ENCODE data around the gene MAOA.
"Not testable (repeated sequence)": the region's sequence is repeated elsewhere in the genome, so short reads cannot be mapped to it uniquely, and the experiment has no call there.

Gene MAOA

GRCh38 chrX:43656005-43656494 is at the start of gene MAOA:
MAOA (plus strand) TSS chrX:43656299; CDS start chrX:43656342, 43 bp downstream.
- peak; percentile 22 for DNase-seq

GRCh38 chrX:43612400-43612799 is 43.7 kb upstream of the MAOA start:
- DNase-seq: no peak

GRCh38 chrX:43615660-43616059 is 40.4 kb upstream of the MAOA start:
- DNase-seq: no peak

- DNase-seq: no peak
Observed at GRCh38 chrX:43618366-43619205, 37.5 kb upstream of the MAOA start.

- not testable (repeated sequence) for DNase-seq
Observed at GRCh38 chrX:43619861-43620260, 36.2 kb upstream of the MAOA start.

GRCh38 chrX:43627147-43627546 is 29.0 kb upstream of the MAOA start:
- no peak for DNase-seq

GRCh38 chrX:43627669-43628068 is 28.4 kb upstream of the MAOA start:
- no peak for DNase-seq

- DNase-seq: no peak
Observed at GRCh38 chrX:43629229-43629628, 26.9 kb upstream of the MAOA start.

- no peak for DNase-seq
Observed at GRCh38 chrX:43631841-43632240, 24.3 kb upstream of the MAOA start.

- no peak for DNase-seq
Observed at GRCh38 chrX:43633081-43633480, 23.0 kb upstream of the MAOA start.

- DNase-seq: no peak
Observed at GRCh38 chrX:43633757-43634156, 22.3 kb upstream of the MAOA start.

GRCh38 chrX:43640482-43640881 is 15.6 kb upstream of the MAOA start:
- DNase-seq: no peak

GRCh38 chrX:43641691-43642090 is 14.4 kb upstream of the MAOA start:
- DNase-seq: no peak

- no peak for DNase-seq
Observed at GRCh38 chrX:43643201-43643600, 12.9 kb upstream of the MAOA start.

- no peak for DNase-seq
Observed at GRCh38 chrX:43643662-43644061, 12.4 kb upstream of the MAOA start.

- DNase-seq: no peak
Observed at GRCh38 chrX:43644124-43644701, 11.9 kb upstream of the MAOA start.

GRCh38 chrX:43646800-43647199 is 9.3 kb upstream of the MAOA start:
- DNase-seq: no peak

GRCh38 chrX:43654431-43655150 is 1.5 kb upstream of the MAOA start:
- DNase-seq: peak; percentile 84

- DNase-seq: no peak
Observed at GRCh38 chrX:43655151-43656004, 721 bp upstream of the MAOA start.

GRCh38 chrX:43657671-43658070 is 1.6 kb downstream of the MAOA start:
- DNase-seq: no peak

- DNase-seq: no peak
Observed at GRCh38 chrX:43661521-43662240, 5.6 kb downstream of the MAOA start.

- no peak for DNase-seq
Observed at GRCh38 chrX:43663173-43663572, 7.1 kb downstream of the MAOA start.

Data from NCI-H748 treated with DMSO at 0.1 percent for 48 hours (cell line).